Prostate gland (tissue), 2 donors: ENCODE measurements around the gene EPYC. TPM values are rescaled to one million over a fixed set of nuclear protein-coding genes. Genes with fewer than 3 reads are reported as not detected.

Experiments
- DNase-seq: peaks from one replicate; pipeline ENCODE4 v3.0.0-alpha.2; 2019; ENCODE audit warnings: low spot score
- H3K27ac ChIP-seq, 2 donors: fragments of 200-600 bp; sonication (generic); 2 replicates each; pipeline ENCODE4 v1.5.1; 2017 to 2019
- H3K27me3 ChIP-seq: fragments of 200-600 bp; sonication (generic); replicated peaks from 2 replicates; pipeline ENCODE4 v1.5.1; 2019; ENCODE audit not compliant: insufficient read depth
- H3K36me3 ChIP-seq, 2 donors: fragments of 200-600 bp; sonication (generic); 1 replicate in 1 of 2; 2 replicates in 1 of 2; pipeline versions ENCODE4 v1.5.1 to v1.8.1; 2017 to 2019
- H3K4me1 ChIP-seq: fragments of 200-600 bp; sonication (generic); replicated peaks from 2 replicates; pipeline ENCODE4 v1.5.1; 2019
- H3K4me3 ChIP-seq, 2 donors: fragments of 200-600 bp; sonication (generic); 2 replicates each; pipeline ENCODE4 v1.5.1; 2017 to 2019
- H3K9me3 ChIP-seq: fragments of 200-600 bp; sonication (generic); 2 replicates; pipeline ENCODE4 v1.5.1; 2017
- CTCF ChIP-seq, 4 experiments: fragments of 200-600 bp in 2 of 4; fragments of 450-650 bp in 2 of 4; sonication (generic) in 2 of 4; IDR thresholded peaks; 1 replicate in 3 of 4; 2 replicates in 1 of 4; pipeline ENCODE4 v1.5.1; 2016 to 2019; ENCODE audit warnings: antibody characterized with exemption in 4 of 4, mild to moderate bottlenecking in 2 of 4, moderate library complexity in 2 of 4
- POLR2A ChIP-seq: fragments of 450-650 bp; IDR thresholded peaks from one replicate; pipeline ENCODE4 v1.6.1; 2016; ENCODE audit warnings: antibody characterized with exemption, mild to moderate bottlenecking
- POLR2AphosphoS5 ChIP-seq: sonication (generic); formaldehyde crosslinking; IDR thresholded peaks from one replicate; pipeline ENCODE4 v1.6.1; 2017; ENCODE audit warnings: antibody characterized with exemption
- whole genome bisulfite sequencing: methylation state at CpG from one replicate; pipeline ENCODE4 v1.1.5; 2018; 5-methylcytosine and 5-hydroxymethylcytosine counted together
- intact Hi-C: fragments of 100-400 bp; cut with DNase I; formaldehyde crosslinking; loops from one replicate; pipeline ENCODE4 v1.14.2; 2022
- total RNA-seq, 2 donors: library from RNA; depleted of rRNA; stranded (reverse); fragments of >200 nt; gene quantifications; one replicate each; pipeline ENCODE4 v1.1.0, GENCODE V29; 2016

EPYC gene
- total RNA-seq, 2 donors from 2014 or later: not detected

GRCh38 chr12:90964616-90965015 lies 40.2 kb downstream of the EPYC start:
- Histone ChIP-seq H3K27ac (no peak overlapping the region), H3K4me1 (no peaks in the 10 kb centered on the region)

GRCh38 chr12:90963946-90964345 lies 40.8 kb downstream of the EPYC start:
- TF ChIP-seq CTCF (IDR thresholded peaks at IDR 0.05) (no peak), POLR2A (no peak)
- 84% methylated on average over 6 of the region's 6 CpGs for WGBS
- no peaks in the 10 kb centered on the region for H3K9me3 ChIP-seq
- H3K4me1 ChIP-seq: no peaks in the 10 kb centered on the region
- no peaks in the 10 kb centered on the region for H3K27me3 ChIP-seq
- intact Hi-C loops: no loop called here
- H3K27ac ChIP-seq: no peak overlapping the region
- DNase-seq: no peak
- H3K4me3 ChIP-seq: no peak overlapping the region
- no peaks in the 10 kb centered on the region for H3K36me3 ChIP-seq

More at GRCh38 chr12:90964616-90965015, 40.2 kb downstream of the EPYC start:
- no peaks in the 10 kb centered on the region for H3K36me3 ChIP-seq
- H3K4me3 ChIP-seq: no peak overlapping the region
- intact Hi-C loops: no loop called here
- WGBS: 61% methylated on average over 2 of the region's 2 CpGs
- H3K9me3 ChIP-seq: no peaks in the 10 kb centered on the region
- no peak for TF ChIP-seq POLR2A
- TF ChIP-seq CTCF (IDR thresholded peaks at IDR 0.05): no peak
- TF ChIP-seq POLR2AphosphoS5: no peak
- no peak for DNase-seq
- H3K27me3 ChIP-seq: no peaks in the 10 kb centered on the region

GRCh38 chr12:90961154-90961553 lies 43.6 kb downstream of the EPYC start:
- no peak overlapping the region for H3K27ac ChIP-seq
- 89% methylated on average over 4 of the region's 4 CpGs for WGBS

DNA sequence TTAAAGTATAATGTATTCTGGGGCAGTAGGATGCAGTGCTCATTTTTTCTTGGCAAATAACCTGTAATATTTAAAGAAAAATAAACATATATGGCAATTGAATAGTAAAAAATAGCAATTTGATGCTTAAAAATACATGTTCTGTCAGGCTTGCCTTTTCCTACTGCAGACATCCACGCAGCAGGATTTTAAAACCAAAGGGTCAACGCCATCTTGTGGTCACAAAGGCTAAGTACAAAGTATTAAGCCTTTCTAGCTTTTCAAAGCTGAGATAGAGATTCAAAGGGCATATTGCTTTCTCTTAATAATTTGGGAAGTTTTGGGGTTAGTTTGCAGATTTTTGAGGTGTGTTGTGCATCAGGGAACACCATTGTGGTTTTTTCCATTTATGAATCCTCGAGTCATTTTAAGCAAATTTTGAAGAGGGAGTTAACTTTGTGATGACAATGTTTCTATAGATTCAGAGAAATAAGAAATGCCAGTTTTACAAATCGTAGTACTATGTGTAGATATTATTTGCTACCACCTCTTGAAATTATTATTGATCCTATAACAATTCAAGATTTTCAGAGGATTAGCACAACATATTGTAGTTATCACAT lies 45.1 kb downstream of the EPYC start:
- TF ChIP-seq CTCF (IDR thresholded peaks at IDR 0.05) (peak; percentile 16 to 58 (median 46)), POLR2A (no peak)
- H3K27ac ChIP-seq: no peak overlapping the region
- H3K27me3 ChIP-seq: no peaks in the 10 kb centered on the region
- peak; percentile 23 for DNase-seq
- H3K36me3 ChIP-seq: no peaks in the 10 kb centered on the region
- no peaks in the 10 kb centered on the region for H3K9me3 ChIP-seq
- intact Hi-C loops: no loop called here
- H3K4me3 ChIP-seq: no peak overlapping the region
- WGBS: 13% methylated on average over 4 of the region's 4 CpGs
- no peaks in the 10 kb centered on the region for H3K4me1 ChIP-seq

More at GRCh38 chr12:90961154-90961553, 43.6 kb downstream of the EPYC start:
- Histone ChIP-seq H3K4me3 (no peak overlapping the region), H3K4me1 (no peaks in the 10 kb centered on the region), H3K27me3 (no peaks in the 10 kb centered on the region), H3K9me3 (no peaks in the 10 kb centered on the region), H3K36me3 (no peaks in the 10 kb centered on the region)
- no peak for DNase-seq
- intact Hi-C loops: no loop called here
- TF ChIP-seq POLR2AphosphoS5: no peak
- TF ChIP-seq CTCF (IDR thresholded peaks at IDR 0.05): no peak
- no peak for TF ChIP-seq POLR2A

GRCh38 chr12:90959032-90959431 lies 45.7 kb downstream of the EPYC start:
- no peak for TF ChIP-seq POLR2A
- no peak for TF ChIP-seq CTCF (IDR thresholded peaks at IDR 0.05)
- TF ChIP-seq POLR2AphosphoS5: no peak
- no peak for DNase-seq
- WGBS: 65% methylated on average over 4 of the region's 4 CpGs
- no peaks in the 10 kb centered on the region for H3K9me3 ChIP-seq
- no peak overlapping the region for H3K27ac ChIP-seq
- intact Hi-C loops: no loop called here
- no peaks in the 10 kb centered on the region for H3K36me3 ChIP-seq
- H3K27me3 ChIP-seq: no peaks in the 10 kb centered on the region
- no peak overlapping the region for H3K4me3 ChIP-seq
- H3K4me1 ChIP-seq: no peaks in the 10 kb centered on the region
